Fibroblast of villous mesenchyme (primary cell): ENCODE results near the gene FOXR2. TPM values are rescaled to one million over a fixed set of nuclear protein-coding genes. Genes with fewer than 3 reads are reported as not detected.

Source experiments
- DNase-seq: peaks from one replicate; pipeline ENCODE4 v3.0.0-alpha.2; 2010; ENCODE audit warnings: low read depth
- H3K4me3 ChIP-seq: 2 replicates; pipeline ENCODE4 v1.5.1; 2011; ENCODE audit warnings: low read depth, mild to moderate bottlenecking, low read length
- CTCF ChIP-seq: IDR thresholded peaks from 2 replicates; pipeline ENCODE4 v1.5.1; 2012; ENCODE audit warnings: low read depth, mild to moderate bottlenecking, low read length; ENCODE audit not compliant: insufficient read depth
- small RNA-seq: library from RNA; depleted of rRNA; stranded (forward); fragments of <200 nt; gene quantifications from one replicate; pipeline ENCODE3, GENCODE V24; 2012
- total RNA-seq: library from RNA; depleted of rRNA; stranded (reverse); fragments of >200 nt; gene quantifications from 2 replicates; pipeline ENCODE4 v1.2.3, GENCODE V29; 2012

The FOXR2 gene
- total RNA-seq, 1 donor = not detected

- no peak for TF ChIP-seq CTCF
- H3K4me3 ChIP-seq = no peak overlapping the region
- no peak for DNase-seq
Measured at GRCh38 chrX:55668084-55668483, 44.9 kb downstream of the FOXR2 start.

Small RNA genes lying within 50 kb of the gene (small RNA-seq; reads per million reads assigned to genes)
- not detected for gene RF00019

Other genes starting within 250 kb of the FOXR2 start
- 37.6 and 37.7 TPM in 2 replicates for gene MAGEH1, start 171.3 kb upstream of the FOXR2 start, total RNA-seq
- 2.6 and 3.5 TPM in 2 replicates for gene USP51, start 133.6 kb upstream of the FOXR2 start, total RNA-seq
- 23.5 and 25.0 TPM in 2 replicates for gene RRAGB, start 94.3 kb downstream of the FOXR2 start, total RNA-seq